Activated T-cell treated with anti-CD3 and anti-CD28 coated beads, Interleukin-2, amount 50 U/mL, for 4 hours (primary cell): Measurements from ENCODE around the gene SVIP. TPM values are rescaled to one million over a fixed set of nuclear protein-coding genes. Genes with fewer than 3 reads are reported as not detected.

ENCODE experiments used
- ATAC-seq, 2 donors: fragments of 200-7000 bp; cut with Tn5 transposase; one replicate each; pipeline ENCODE4 v1.10.0; 2021
- DNase-seq: peaks from one replicate; pipeline ENCODE4 v3.0.0-alpha.2; 2020
- H3K27me3 Mint-ChIP-seq: one replicate; pipeline ENCODE4 v1.8.0; 2021; ENCODE audit warnings: low read depth, mixed read lengths
- H3K36me3 Mint-ChIP-seq: one replicate; pipeline ENCODE4 v1.8.0; 2022; ENCODE audit warnings: mixed read lengths; ENCODE audit not compliant: insufficient read depth
- H3K4me1 Mint-ChIP-seq: one replicate; pipeline ENCODE4 v1.8.0; 2021; ENCODE audit warnings: low read depth, mixed read lengths
- H3K4me3 Mint-ChIP-seq: one replicate; pipeline ENCODE4 v1.8.0; 2021; ENCODE audit warnings: mild to moderate bottlenecking, moderate library complexity, mixed read lengths
- H3K9me3 Mint-ChIP-seq: one replicate; pipeline ENCODE4 v1.8.0; 2021; ENCODE audit warnings: mixed read lengths
- total RNA-seq, 3 donors: library from RNA; stranded (reverse); gene quantifications; one replicate each; pipeline ENCODE4 v1.2.1, GENCODE V29; 2021

Gene SVIP
- total RNA-seq, 3 donors from 2014 or later, result 33.2 to 37.8 (median 34.9) TPM

DNA sequence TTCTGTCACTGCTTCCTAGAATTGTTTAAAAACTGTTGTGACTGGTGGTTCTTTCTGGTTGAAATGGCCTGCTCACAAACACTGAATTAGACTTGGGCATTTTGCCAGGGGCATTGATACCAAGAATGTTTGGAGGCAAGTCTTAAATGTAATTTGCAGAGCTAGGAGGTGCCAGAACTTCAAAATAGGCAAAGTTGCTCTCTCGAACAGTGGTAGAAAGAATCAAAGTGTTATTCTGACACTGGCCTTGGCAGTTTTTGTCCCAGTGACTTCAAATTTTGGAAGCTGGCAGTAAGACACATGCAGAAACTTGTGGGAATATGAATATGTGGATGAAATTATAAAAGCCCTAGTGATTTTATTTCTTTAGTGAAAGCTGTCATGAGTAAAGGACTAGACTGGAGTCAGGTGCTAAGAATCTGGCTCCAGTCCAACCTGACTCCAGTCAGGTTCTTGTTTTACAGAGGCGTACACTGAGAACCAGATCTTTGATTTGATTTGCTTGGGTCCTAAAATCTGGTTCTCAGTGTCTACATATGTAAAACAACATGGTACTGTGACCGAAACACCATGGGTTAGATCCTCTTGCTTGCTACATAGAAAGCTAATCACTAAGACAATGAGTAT lies 20.9 kb downstream of the SVIP start:
- Mint-ChIP-seq H3K9me3 (peaks cover 7% of the 10 kb centered on the region), H3K4me3 (no peak overlapping the region), H3K27me3 (no peaks in the 10 kb centered on the region), H3K36me3 (peaks cover 2% of the 10 kb centered on the region), H3K4me1 (peaks cover 3% of the 10 kb centered on the region)
- DNase-seq (no peak), ATAC-seq (no peak)

GRCh38 chr11:22807855-22808570 lies 21.6 kb downstream of the SVIP start:
- no peak for DNase-seq
- H3K36me3 Mint-ChIP-seq, result peaks cover 1% of the 10 kb centered on the region
- no peak for ATAC-seq
- H3K27me3 Mint-ChIP-seq, result no peaks in the 10 kb centered on the region
- peaks cover 3% of the 10 kb centered on the region for H3K4me1 Mint-ChIP-seq
- H3K4me3 Mint-ChIP-seq, result no peak overlapping the region
- peaks cover 7% of the 10 kb centered on the region for H3K9me3 Mint-ChIP-seq

DNA sequence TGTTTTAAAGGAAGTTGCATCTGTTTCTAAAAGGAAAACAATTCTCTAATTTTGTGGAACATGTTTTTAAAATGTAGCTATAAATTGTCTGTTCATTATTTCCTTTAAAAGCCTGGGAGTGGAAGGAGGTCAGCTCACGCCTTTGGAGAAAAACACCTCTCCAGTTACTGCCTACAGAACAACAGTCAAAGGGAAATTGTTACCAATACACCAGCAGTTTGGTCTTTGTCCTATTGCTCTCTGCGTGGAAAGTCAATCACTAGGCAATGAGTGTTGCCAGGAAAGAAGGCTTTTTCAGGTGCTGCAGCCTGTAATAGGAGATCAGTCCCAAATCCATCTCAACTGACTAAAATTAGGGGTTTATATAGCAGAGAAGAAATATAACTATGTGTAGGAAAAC lies 22.2 kb downstream of the SVIP start:
- H3K27me3 Mint-ChIP-seq, result no peaks in the 10 kb centered on the region
- no peak overlapping the region for H3K4me3 Mint-ChIP-seq
- H3K36me3 Mint-ChIP-seq, result peaks cover 1% of the 10 kb centered on the region
- peaks cover 7% of the 10 kb centered on the region for H3K9me3 Mint-ChIP-seq
- H3K4me1 Mint-ChIP-seq, result peaks cover 3% of the 10 kb centered on the region
- no peak for DNase-seq
- no peak for ATAC-seq

GRCh38 chr11:22802861-22803260 lies 26.7 kb downstream of the SVIP start:
- Mint-ChIP-seq H3K4me3 (no peak overlapping the region), H3K27me3 (no peaks in the 10 kb centered on the region), H3K4me1 (no peaks in the 10 kb centered on the region), H3K9me3 (no peaks in the 10 kb centered on the region), H3K36me3 (no peaks in the 10 kb centered on the region)
- no peak for ATAC-seq
- DNase-seq, result no peak

- Mint-ChIP-seq H3K27me3 (no peaks in the 10 kb centered on the region), H3K4me3 (no peak overlapping the region), H3K4me1 (no peaks in the 10 kb centered on the region), H3K36me3 (no peaks in the 10 kb centered on the region), H3K9me3 (no peaks in the 10 kb centered on the region)
- DNase-seq, result no peak
- ATAC-seq, result no peak
These were observed 29.1 kb downstream of the SVIP start for GRCh38 chr11:22800482-22800881.

DNA sequence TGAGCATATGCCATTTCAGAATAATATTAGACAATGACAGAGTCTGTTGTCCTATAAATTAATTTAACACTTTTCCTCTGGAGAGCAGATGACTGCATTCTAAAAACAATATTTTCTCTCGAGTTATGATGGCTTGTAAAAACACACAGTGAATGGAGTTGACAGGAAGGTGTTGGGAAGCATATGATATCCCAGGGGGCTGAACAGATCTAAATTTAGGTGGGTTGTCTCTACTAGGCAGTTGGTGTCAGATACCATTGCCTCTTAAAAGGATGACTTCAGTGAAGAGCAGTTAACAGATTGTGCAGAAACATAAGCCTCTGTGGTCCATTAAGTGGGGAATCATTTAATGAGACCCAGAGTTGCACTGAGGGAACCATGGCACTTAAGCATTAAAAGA lies 30.7 kb downstream of the SVIP start:
- H3K9me3 Mint-ChIP-seq, result no peaks in the 10 kb centered on the region
- H3K27me3 Mint-ChIP-seq, result no peaks in the 10 kb centered on the region
- no peak overlapping the region for H3K4me3 Mint-ChIP-seq
- no peaks in the 10 kb centered on the region for H3K36me3 Mint-ChIP-seq
- DNase-seq (no peak), ATAC-seq (no peak)
- no peaks in the 10 kb centered on the region for H3K4me1 Mint-ChIP-seq

DNA sequence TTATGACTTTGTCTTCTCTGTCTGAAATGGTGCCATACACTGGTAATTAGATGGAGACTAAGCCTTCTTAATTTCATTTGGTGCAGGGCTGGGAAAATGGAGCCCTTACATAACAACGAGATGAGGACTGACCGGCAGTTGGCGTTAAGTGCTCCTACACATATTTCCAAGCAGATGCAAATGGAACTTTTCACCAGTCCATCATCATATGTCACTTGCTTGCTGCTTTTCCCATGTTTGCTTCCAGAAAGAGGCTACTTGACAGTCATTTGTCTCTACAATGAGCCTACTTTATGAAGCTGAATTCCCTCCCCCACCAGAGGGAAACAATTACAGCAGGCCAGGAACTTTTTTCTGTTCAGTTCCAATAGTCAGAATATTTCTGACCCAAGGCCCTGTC lies 32.6 kb downstream of the SVIP start:
- DNase-seq, result no peak
- Mint-ChIP-seq H3K4me1 (no peaks in the 10 kb centered on the region), H3K27me3 (no peaks in the 10 kb centered on the region), H3K4me3 (no peak overlapping the region), H3K9me3 (no peaks in the 10 kb centered on the region), H3K36me3 (no peaks in the 10 kb centered on the region)
- ATAC-seq, result no peak

DNA sequence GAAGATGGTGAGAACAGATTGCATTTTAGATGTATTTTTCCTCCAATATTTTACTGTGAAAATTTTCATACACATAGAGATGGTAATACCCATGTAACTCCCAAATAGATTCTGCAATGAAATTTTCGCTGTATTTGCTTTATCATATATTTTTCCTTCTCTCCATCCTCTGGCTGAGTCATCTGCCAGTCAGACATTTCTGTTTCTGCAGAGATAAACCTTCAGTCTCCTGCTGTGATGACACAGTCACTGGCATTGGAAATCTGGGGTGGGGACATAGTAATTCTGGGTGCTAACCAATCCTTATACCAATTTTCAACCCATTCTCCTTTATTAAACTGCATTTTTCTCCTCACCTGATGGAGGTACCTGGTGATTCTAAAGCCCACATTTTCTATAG lies 33.7 kb downstream of the SVIP start:
- Mint-ChIP-seq H3K36me3 (no peaks in the 10 kb centered on the region), H3K27me3 (peaks cover 1% of the 10 kb centered on the region), H3K4me1 (no peaks in the 10 kb centered on the region), H3K4me3 (no peak overlapping the region), H3K9me3 (no peaks in the 10 kb centered on the region)
- no peak for DNase-seq
- no peak for ATAC-seq

DNA sequence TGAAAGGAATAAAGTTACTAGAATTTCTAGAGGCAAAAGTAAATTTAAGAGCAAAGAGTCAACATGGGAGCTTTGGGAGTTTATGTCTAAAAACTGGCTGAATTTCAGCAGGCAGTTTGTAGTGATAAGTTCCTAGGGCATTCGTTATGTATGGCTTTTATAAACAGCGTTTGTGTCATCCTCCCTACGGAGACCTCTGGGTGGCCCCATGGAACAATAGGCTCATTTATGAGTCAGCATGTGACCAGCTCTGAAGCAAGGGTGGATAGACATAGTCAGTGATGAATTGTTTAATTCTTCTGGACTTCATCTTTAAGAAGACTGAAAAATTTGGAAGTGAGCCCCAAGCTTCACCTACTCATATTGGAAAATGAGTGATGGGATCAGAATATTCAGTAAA lies 37.1 kb downstream of the SVIP start:
- H3K4me3 Mint-ChIP-seq, result no peak overlapping the region
- H3K4me1 Mint-ChIP-seq, result no peaks in the 10 kb centered on the region
- ATAC-seq (no peak), DNase-seq (no peak)
- H3K36me3 Mint-ChIP-seq, result no peaks in the 10 kb centered on the region
- no peaks in the 10 kb centered on the region for H3K9me3 Mint-ChIP-seq
- peaks cover 3% of the 10 kb centered on the region for H3K27me3 Mint-ChIP-seq

- Mint-ChIP-seq H3K9me3 (no peaks in the 10 kb centered on the region), H3K36me3 (no peaks in the 10 kb centered on the region), H3K27me3 (peaks cover 7% of the 10 kb centered on the region), H3K4me1 (no peaks in the 10 kb centered on the region), H3K4me3 (no peak overlapping the region)
- ATAC-seq (no peak), DNase-seq (peak; percentile 4)
These were observed 41.9 kb downstream of the SVIP start for GRCh38 chr11:22787551-22788162.

- DNase-seq (no peak), ATAC-seq (no peak)
- Mint-ChIP-seq H3K9me3 (no peaks in the 10 kb centered on the region), H3K4me3 (no peak overlapping the region), H3K36me3 (no peaks in the 10 kb centered on the region), H3K27me3 (peaks cover 7% of the 10 kb centered on the region), H3K4me1 (no peaks in the 10 kb centered on the region)
These were observed 42.5 kb downstream of the SVIP start for GRCh38 chr11:22787055-22787454.

DNA sequence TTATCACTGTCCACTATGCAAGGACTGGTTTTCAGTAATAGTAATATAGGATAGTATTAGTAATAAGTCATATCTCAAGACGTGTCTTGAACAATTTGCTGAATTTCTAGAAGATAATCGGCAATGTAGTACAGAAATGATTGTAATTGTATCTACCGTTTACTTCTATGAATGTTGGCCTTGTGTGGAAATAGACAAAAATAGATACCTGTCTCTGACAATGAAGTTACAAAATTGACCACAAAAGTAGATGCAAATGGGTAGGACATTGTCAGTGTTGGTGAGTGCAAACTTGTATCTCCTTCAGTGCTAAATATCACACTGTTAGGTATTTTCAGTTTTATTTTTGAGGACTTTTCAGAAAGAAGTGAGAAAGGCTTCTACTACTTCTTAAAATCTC lies 43.1 kb downstream of the SVIP start:
- Mint-ChIP-seq H3K4me3 (no peak overlapping the region), H3K27me3 (peaks cover 7% of the 10 kb centered on the region), H3K36me3 (no peaks in the 10 kb centered on the region), H3K9me3 (no peaks in the 10 kb centered on the region), H3K4me1 (no peaks in the 10 kb centered on the region)
- ATAC-seq (no peak), DNase-seq (no peak)

DNA sequence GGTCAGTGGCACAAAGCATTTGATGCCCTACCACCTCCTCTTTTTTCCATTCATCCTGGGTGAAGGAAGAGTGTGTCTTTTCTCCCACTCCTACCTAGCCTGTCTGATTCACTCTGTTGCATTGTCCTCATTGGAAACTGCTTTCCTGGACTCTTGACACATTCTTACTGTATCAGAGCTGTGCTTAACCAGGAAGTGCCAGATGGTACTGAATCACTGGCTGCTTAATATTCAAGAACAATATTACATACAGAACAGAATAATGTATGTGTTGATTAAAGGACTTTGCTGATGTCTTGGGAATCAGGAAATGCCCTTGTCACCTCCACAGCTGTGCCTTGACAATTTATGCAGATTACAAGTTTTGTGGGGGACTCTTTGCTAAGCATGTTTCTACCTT lies 44.4 kb downstream of the SVIP start:
- no peaks in the 10 kb centered on the region for H3K9me3 Mint-ChIP-seq
- peaks cover 4% of the 10 kb centered on the region for H3K27me3 Mint-ChIP-seq
- no peak overlapping the region for H3K4me3 Mint-ChIP-seq
- ATAC-seq (no peak), DNase-seq (no peak)
- peaks cover 4% of the 10 kb centered on the region for H3K4me1 Mint-ChIP-seq
- no peaks in the 10 kb centered on the region for H3K36me3 Mint-ChIP-seq

- no peaks in the 10 kb centered on the region for H3K9me3 Mint-ChIP-seq
- H3K36me3 Mint-ChIP-seq, result no peaks in the 10 kb centered on the region
- DNase-seq (no peak), ATAC-seq (no peak)
- peaks cover 4% of the 10 kb centered on the region for H3K4me1 Mint-ChIP-seq
- H3K27me3 Mint-ChIP-seq, result peaks cover 8% of the 10 kb centered on the region
- no peak overlapping the region for H3K4me3 Mint-ChIP-seq
These were observed 48.5 kb downstream of the SVIP start for GRCh38 chr11:22780952-22781593.

DNA sequence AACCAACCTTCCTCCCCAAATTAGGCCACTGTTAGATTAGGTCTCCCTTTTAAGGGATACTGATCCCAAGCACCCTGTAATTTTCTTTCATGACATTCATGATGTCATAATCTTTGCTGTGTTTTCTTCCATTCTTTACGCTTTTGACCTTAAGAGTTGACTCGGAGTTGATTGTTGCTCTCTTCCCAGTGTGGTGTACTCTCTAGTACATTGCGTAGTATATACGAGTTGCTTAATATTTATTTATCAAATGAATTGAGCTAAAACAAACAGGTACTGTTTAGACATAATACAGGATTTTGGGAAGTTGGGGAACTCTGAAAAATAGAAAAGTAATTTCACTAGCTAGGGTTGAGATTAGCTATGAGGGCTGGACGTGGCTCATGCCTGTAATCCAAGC lies 49.8 kb downstream of the SVIP start:
- H3K4me1 Mint-ChIP-seq, result peaks cover 4% of the 10 kb centered on the region
- no peak for ATAC-seq

More for the DNA sequence above, 49.8 kb downstream of the SVIP start:
- no peak for DNase-seq
- H3K9me3 Mint-ChIP-seq, result no peaks in the 10 kb centered on the region
- no peaks in the 10 kb centered on the region for H3K36me3 Mint-ChIP-seq
- no peak overlapping the region for H3K4me3 Mint-ChIP-seq
- peaks cover 12% of the 10 kb centered on the region for H3K27me3 Mint-ChIP-seq
